ENCODE results near the gene ERLIN1. TPM values are rescaled to one million over a fixed set of nuclear protein-coding genes. Genes with fewer than 3 reads are reported as not detected.

Gene ERLIN1
- total RNA-seq, 1 experiment from 2014 or later, result 79.8 TPM

GRCh38 chr10:100222529-100222928, 36.7 kb upstream of the ERLIN1 start:
- TF ChIP-seq POLR2AphosphoS5 (IDR thresholded peaks at IDR 0.05; ENCODE audit: low read depth, low read length), result no peak
- TF ChIP-seq SIN3A (IDR thresholded peaks at IDR 0.05; ENCODE audit: borderline replicate concordance, insufficient read depth, low read depth, low read length), result no peak
- no peak for TF ChIP-seq TCF7L2 (IDR thresholded peaks at IDR 0.05; ENCODE audit: low read depth, low read length)
- no peak for TF ChIP-seq REST (IDR thresholded peaks at IDR 0.05; ENCODE audit: insufficient read depth in 1 of 2, low read depth in 2 of 2, low read length in 1 of 2)
- TF ChIP-seq CTCF (IDR thresholded peaks at IDR 0.05), result no peak
- ChIA-PET CTCF (no interaction called here), POLR2A (no interaction called here)
- BruUV-seq (replicated peaks), result no TSS peak
- DNase-seq (ENCODE audit: low read depth, low spot score) (no peak), ATAC-seq (no peak)
- no peak overlapping the region for H3K4me3 ChIP-seq (ENCODE audit: low read depth in 2 of 2, low read length in 2 of 2)
- no peak overlapping the region for H3K27ac ChIP-seq (ENCODE audit: low read length)
- intact Hi-C loops (cut with micrococcal nuclease; ENCODE audit: unreplicated experiment) (no loop called here), in situ Hi-C loops (cut with HindIII; ENCODE audit: low pct_unique_long_range_greater_than_20kb, low sequenced_read_pairs) (no loop called here)
- H3K9me3 ChIP-seq (ENCODE audit: control insufficient read depth, insufficient read depth, low read depth, low read length), result no peaks in the 10 kb centered on the region
- H3K27me3 ChIP-seq (ENCODE audit: control insufficient read depth, insufficient read depth, low read length), result no peaks in the 10 kb centered on the region
- H3K4me1 ChIP-seq (ENCODE audit: control insufficient read depth, insufficient read depth, low read length), result peaks cover under 1% of the 10 kb centered on the region; the same call in 1 of the 2 replicates
- peaks cover 46% of the 10 kb centered on the region for H3K36me3 ChIP-seq (ENCODE audit: control insufficient read depth, insufficient read depth, low read length)

GRCh38 chr10:100216006-100216405, 30.2 kb upstream of the ERLIN1 start:
- ChIA-PET CTCF (interaction anchor here (0.5 kb wide), 1 partner anchor 46 kb away, joined by 3 read pairs; no protein-coding TSS in a partner anchor), POLR2A (no interaction called here)
- Histone ChIP-seq H3K4me3 (ENCODE audit: low read depth in 2 of 2, low read length in 2 of 2) (no peak overlapping the region), H3K27me3 (ENCODE audit: control insufficient read depth, insufficient read depth, low read length) (no peaks in the 10 kb centered on the region), H3K4me1 (ENCODE audit: control insufficient read depth, insufficient read depth, low read length) (no peaks in the 10 kb centered on the region), H3K27ac (ENCODE audit: low read length) (no peak overlapping the region), H3K36me3 (ENCODE audit: control insufficient read depth, insufficient read depth, low read length) (peaks cover 39% of the 10 kb centered on the region), H3K9me3 (ENCODE audit: control insufficient read depth, insufficient read depth, low read depth, low read length) (no peaks in the 10 kb centered on the region)
- DNase-seq (ENCODE audit: low read depth, low spot score) (no peak), ATAC-seq (no peak)
- no peak for TF ChIP-seq SIN3A (IDR thresholded peaks at IDR 0.05; ENCODE audit: borderline replicate concordance, insufficient read depth, low read depth, low read length)
- no peak for TF ChIP-seq POLR2AphosphoS5 (IDR thresholded peaks at IDR 0.05; ENCODE audit: low read depth, low read length)
- no peak for TF ChIP-seq REST (IDR thresholded peaks at IDR 0.05; ENCODE audit: insufficient read depth in 1 of 2, low read depth in 2 of 2, low read length in 1 of 2)
- no peak for TF ChIP-seq TCF7L2 (IDR thresholded peaks at IDR 0.05; ENCODE audit: low read depth, low read length)
- no peak for TF ChIP-seq CTCF (IDR thresholded peaks at IDR 0.05)
- BruUV-seq (replicated peaks), result no TSS peak
- intact Hi-C loops (cut with micrococcal nuclease; ENCODE audit: unreplicated experiment) (no loop called here), in situ Hi-C loops (cut with HindIII; ENCODE audit: low pct_unique_long_range_greater_than_20kb, low sequenced_read_pairs) (no loop called here)
